Central memory CD4-positive, alpha-beta T cell (primary cell): ENCODE data around the gene POLR1G.
"Not testable (repeated sequence)": the region's sequence is repeated elsewhere in the genome, so short reads cannot be mapped to it uniquely, and the experiment has no call there.

Source experiments
- DNase-seq: peaks from one replicate; pipeline ENCODE4 v3.0.0; 2022

The POLR1G gene

DNA sequence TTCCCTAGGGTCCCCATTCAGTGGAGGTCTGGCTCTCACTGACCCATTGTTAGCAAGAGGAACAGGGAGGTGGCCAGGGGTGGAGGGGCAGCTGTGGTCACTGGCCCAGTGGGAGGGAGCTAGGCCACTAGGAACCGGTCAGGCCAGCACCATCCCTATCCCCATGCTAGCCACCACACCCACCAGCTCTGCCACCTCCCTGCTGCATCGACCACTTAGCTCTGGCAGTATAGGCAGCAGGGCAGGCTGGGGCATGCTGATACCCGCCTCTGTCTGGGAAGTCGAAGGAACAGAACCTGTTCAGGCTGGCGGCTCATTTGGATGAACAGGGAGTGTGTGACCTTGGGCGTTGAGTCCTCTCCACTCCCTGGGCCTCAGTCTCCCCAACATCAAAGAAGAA is 6.3 kb upstream of the POLR1G start:
- no peak for DNase-seq

GRCh38 chr19:45401815-45402214 is 4.6 kb upstream of the POLR1G start:
- DNase-seq: no peak

DNA sequence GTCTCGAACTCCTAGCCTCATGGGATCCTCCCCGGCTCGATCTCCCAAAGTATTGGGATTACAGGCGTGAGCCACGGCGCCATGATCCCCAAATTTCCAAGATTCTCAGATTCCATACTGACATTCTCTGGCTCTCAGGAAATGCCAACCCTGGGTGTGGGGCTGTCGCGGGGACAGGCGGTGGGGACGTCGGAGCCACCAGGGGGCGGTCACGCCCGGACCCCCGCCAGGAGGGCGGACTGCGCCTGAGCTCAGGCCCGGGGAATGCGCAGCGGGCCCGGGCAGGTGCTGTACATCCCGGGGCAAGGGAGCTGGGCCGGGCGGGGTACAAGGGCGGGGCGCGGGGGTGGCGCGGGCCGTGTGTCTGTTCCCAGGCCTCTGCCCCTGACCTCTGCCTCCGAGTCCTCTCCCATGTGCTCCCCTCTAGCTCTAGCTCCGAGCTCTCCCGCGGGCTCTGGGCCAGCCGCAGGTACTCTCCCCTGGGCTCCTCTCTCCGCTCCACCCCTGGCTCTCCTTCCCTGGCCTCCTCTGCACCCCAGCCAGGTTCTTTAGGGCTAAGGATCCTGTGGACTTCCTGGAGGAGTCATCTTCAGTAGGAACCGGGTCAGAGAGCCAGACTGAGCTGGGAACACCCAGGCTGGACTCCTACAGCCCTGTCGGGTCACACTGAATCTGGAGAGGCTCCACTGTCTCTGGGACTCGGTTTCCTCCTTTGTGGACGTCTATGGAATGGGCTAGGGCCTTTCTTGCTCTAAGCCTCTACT is 4.0 kb upstream of the POLR1G start:
- no peak for DNase-seq

- no peak for DNase-seq
Observed at GRCh38 chr19:45403272-45403671, 3.2 kb upstream of the POLR1G start.

GRCh38 chr19:45403781-45404556 is 2.5 kb upstream of the POLR1G start:
- DNase-seq: peak; percentile 48

- DNase-seq: no peak
Observed at GRCh38 chr19:45404557-45405434, 1.6 kb upstream of the POLR1G start, which contains the start of gene PPP1R13L. PPP1R13L (minus strand) TSS chr19:45405069; CDS start chr19:45398318, 6,751 bp downstream.

GRCh38 chr19:45405435-45406225 is 814 bp upstream of the POLR1G start:
- peak; percentile 79 for DNase-seq

DNA sequence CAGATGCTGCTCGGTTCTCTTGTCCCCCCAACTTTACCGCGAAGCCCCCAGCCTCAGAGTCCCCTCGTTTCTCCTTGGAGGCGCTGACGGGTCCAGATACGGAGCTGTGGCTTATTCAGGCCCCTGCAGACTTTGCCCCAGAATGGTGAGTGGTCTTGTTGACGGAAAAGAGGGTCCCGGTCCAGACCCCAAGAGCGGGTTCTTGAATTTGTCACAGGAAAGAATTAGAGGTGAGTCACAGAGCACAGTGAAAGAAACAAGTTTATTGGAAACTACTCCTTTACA is 589 bp downstream of the POLR1G start:
- DNase-seq: no peak

- DNase-seq: not testable (repeated sequence)
Observed at GRCh38 chr19:45407585-45407984, 1.1 kb downstream of the POLR1G start.

DNA sequence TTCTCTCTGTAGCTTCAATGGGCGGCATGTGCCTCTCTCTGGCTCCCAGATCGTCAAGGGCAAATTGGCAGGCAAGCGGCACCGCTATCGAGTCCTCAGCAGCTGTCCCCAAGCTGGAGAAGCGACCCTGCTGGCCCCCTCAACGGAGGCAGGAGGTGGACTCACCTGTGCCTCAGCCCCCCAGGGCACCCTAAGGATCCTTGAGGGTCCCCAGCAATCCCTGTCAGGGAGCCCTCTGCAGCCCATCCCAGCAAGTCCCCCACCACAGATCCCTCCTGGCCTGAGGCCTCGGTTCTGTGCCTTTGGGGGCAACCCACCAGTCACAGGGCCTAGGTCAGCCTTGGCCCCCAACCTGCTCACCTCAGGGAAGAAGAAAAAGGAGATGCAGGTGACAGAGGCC is 1.7 kb downstream of the POLR1G start:
- DNase-seq: no peak

DNA sequence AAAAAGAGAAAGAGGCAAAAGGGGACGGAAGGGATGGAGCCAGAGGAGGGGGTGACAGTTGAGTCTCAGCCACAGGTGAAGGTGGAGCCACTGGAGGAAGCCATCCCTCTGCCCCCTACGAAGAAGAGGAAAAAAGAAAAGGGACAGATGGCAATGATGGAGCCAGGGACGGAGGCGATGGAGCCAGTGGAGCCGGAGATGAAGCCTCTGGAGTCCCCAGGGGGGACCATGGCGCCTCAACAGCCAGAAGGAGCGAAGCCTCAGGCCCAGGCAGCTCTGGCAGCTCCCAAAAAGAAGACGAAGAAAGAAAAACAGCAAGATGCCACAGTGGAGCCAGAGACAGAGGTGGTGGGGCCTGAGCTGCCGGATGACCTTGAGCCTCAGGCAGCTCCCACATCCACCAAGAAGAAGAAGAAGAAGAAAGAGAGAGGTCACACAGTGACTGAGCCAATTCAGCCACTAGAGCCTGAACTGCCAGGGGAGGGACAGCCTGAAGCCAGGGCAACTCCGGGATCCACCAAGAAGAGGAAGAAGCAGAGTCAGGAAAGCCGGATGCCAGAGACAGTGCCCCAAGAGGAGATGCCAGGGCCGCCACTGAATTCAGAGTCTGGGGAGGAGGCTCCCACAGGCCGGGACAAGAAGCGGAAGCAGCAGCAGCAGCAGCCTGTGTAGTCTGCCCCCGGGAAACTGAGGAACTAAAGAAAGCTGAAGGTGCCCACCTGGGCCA is 2.5 kb downstream of the POLR1G start:
- no peak for DNase-seq

DNA sequence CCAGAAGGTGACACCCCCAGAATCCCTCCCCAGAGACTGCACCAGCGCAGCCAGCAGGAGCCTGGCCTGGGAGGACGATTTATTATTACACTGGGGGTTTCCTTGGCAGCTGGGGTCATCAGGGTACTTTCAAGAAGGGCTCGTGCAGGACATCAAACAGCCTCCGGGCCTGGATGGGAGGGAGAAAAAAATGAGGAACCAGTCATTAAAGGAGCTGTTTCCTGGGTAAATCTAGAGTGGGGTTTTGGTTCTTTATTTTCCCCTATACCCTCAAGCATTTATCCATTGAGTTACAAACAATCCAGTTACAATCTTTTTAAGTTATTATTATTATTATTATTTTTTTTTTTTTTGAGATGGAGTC is 3.1 kb downstream of the POLR1G start:
- no peak for DNase-seq

DNA sequence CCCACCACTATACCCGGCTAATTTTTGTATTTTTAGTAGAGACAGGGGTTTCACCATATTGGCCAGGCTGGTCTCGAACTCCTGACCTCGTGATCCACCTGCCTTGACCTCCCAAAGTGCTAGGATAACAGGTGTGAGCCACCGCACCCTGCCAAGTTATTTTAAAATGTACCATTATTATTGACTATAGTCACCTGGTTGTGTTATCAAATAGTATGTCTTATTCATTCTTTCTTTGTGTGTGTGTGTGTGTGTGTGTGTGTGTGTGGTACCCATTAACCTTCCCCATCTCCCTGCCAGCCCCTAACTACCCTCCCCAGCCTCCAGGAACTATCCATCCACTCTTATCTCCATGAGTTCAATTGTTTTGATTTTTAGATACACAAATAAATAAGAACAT is 3.9 kb downstream of the POLR1G start:
- not testable (repeated sequence) for DNase-seq

DNA sequence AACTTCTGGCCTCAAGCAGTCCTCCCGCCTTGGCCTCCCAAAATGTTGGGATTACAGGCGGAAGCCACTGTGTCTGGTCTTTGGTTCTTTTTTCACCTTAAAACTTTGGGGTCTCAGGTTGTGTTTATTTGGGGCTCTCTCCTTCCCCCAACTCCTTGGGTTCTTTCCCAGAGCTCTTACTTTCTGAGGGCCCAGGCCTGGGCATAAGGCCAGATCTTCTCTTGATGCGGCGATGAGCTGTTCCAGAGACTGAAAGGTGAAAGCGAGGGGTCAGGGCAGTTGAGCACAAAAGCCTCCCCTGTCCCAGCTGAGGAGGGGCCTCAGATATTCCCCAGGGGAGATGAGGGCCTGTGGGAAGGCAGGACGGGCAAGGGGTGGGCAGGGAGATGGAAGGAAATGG is 7.1 kb downstream of the POLR1G start:
- no peak for DNase-seq

DNA sequence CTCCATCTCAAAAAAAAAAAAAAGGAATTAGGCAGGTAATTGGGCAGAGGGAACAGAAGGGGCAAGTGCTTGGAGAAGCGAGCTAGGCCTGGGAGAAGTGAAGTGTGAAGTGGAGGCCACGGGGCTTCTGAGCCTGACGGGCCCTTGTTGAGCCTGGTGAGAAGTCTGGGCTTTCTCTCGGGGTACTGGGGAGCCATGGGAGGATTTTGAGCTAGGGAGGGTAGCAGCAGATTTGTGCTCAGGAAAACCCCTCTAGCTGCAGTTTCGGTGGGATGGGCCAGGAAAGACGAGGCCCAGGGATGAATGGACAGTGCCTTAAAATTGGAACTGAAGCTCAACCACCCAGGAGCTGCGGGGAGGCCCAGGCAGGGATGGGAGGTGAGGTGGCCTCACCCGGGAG is 8.0 kb downstream of the POLR1G start:
- DNase-seq: no peak

GRCh38 chr19:45417151-45417550 is 10.7 kb downstream of the POLR1G start:
- DNase-seq: no peak

DNA sequence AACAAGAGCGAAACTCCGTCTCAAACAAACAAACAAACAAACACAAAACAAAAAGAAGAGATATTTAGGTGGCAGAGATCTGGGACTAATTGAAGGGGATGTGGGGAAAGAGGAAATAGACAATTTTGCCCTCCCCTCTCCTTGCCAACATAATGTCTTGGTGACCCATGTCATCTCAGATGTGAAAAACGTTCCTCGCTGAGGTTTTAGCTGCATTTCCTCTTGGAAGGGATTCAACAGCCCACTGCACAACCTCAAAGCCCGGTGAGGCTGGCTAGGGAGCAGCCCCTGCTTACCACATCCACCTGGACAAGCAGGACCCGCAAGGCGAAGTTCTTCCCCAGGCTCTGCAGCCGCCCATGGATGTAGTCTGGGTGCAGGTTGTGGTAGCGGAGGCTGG is 12.4 kb downstream of the POLR1G start:
- no peak for DNase-seq

- DNase-seq: no peak
Observed at GRCh38 chr19:45419396-45419795, 13.0 kb downstream of the POLR1G start.

DNA sequence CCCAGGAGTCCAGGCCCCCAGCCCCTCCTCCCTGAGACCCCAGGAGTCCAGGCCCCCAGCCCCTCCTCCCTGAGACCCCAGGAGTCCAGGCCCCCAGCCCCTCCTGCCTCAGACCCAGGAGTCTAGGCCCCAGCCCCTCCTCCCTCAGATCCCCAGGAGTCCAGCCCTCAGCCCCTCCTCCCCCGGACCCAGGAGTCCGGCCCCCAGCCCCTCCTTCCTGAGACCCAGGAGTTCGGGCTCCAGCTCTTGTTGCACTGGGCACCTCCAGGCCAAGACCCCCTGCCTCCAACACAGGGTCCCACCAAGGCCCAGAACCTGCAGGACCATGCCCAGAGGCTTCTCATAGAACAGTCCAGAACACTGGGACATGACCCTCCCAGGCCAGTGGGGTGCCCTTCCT is 13.5 kb downstream of the POLR1G start:
- no peak for DNase-seq

GRCh38 chr19:45420356-45420755 is 13.9 kb downstream of the POLR1G start:
- DNase-seq: no peak

DNA sequence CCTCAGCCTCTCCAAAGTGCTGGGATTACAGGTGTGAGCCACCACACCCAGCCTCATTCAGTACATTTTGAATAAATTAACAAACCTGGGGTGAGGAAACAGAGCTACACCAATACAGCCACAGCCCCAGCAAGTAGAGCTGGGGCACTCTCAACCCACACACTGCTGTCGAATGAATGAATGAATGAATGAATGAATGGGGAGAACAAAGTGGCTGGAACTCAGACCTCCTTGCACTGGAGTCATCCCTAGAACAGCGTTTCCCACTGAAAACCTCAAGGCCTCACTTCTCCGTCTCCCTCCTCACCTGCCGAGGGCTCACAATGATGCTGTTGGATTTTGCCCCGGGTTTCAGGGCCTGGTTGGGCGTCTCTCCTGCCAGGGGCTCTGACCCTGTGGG is 14.4 kb downstream of the POLR1G start:
- no peak for DNase-seq

DNA sequence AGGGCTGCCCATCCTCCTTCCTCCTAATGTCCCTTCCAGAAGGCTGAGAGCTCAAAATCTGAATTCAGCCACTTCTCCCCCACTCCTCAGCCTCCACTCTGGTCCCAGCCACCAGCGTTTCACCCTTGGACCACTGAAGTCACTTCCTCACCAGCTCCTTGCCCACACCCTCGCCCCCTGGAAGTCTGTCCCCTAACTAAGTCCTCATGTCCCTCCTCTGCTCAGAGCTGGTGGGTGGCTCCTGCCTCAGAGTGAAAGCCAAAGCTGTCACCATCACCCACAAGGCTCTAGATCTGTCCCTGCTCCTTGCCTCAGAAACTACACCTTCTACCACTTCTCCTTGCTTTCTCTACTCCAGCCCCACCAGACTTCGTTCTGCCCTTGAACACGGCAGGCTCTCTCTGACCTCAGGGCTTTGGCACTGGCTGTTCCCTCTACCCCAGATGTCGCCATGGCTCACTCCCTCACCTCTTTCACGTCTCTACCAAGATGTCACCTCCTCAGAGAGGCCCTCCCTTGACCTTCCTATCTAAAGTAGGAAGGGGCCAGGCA is 15.6 kb downstream of the POLR1G start:
- no peak for DNase-seq
